Left cardiac atrium (tissue), 4 donors: ENCODE results near the gene TOM1L2. TPM values are rescaled to one million over a fixed set of nuclear protein-coding genes. Genes with fewer than 3 reads are reported as not detected.
A peak's percentile ranks its signal among the peaks of the same experiment; 100 is the strongest.

Source experiments
- ATAC-seq, 2 donors: fragments of 200-7000 bp; cut with Tn5 transposase; one replicate each; pipeline ENCODE4 v1.9.1; 2020; ENCODE audit warnings: mild to moderate bottlenecking in 2 of 2, moderate library complexity in 2 of 2
- DNase-seq: peaks from one replicate; pipeline ENCODE4 v3.0.0-alpha.2; 2020
- intact Hi-C, 2 donors: fragments of 100-400 bp; cut with DNase I; formaldehyde crosslinking; loops; one replicate each; pipeline versions ENCODE4 v1.14.1 to v1.15.1; 2022 to 2023
- total RNA-seq, 2 donors: library from RNA; stranded (reverse); fragmentation: NEBNext Ultra II Directional; extraction: Animal tissue kit (Norgen Biotek cat#: 25700); gene quantifications; one replicate each; pipeline ENCODE4 v1.2.1, GENCODE V29; 2021
- donor health status: DM: no; HTN: yes; CAD: no.
- donor health status: DM: no; HTN: yes; CAD: no; lungs with severe emphysema.
- donor health status: DM: yes; HTN: yes; CAD: no.
- donor health status: Dilated cardiomyopathy.

TOM1L2 gene
- total RNA-seq, 2 donors from 2014 or later: 179 to 183 TPM

DNA sequence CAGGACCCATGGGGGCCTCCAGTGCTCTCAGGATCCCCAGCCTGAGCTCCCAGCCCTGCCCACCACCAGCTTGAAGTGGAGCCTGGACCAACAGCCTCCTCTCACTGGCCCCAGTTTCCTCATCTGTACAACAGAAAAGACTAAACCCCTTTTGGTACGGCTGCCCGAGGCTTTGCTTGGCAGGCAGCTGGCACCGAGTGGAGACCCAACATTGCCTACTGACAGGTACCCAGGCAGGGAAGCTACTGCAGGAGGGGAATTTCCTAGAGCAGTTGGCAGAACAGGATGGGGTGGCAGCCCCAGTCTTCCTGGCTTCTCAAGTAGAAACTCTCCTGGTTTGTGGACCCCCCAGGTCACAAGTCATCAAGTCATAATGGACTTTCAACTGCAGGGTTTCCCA, 149.6 kb downstream of the TOM1L2 start:
- no peak for ATAC-seq
- no peak for DNase-seq
- intact Hi-C loops: no loop called here

DNA sequence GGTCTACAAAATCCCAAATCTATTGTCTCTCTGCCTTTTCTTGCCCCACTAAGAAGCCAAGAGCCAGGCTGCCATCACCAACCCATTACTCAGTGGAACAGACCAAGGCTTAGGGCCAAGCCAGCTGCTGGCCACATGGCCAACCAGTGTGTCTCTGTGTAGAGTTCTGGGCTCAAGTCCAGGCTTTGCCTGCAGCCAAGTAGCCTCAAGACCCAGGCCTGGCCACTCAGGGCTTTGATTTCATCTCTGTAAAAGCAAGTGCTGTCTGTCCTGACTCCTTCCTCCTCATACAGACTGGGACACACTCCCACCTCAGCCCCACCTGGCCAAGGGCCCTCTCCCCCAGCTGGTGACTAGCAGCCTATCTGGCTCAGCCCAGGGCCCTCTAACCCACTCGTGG, 150.0 kb downstream of the TOM1L2 start:
- peak; percentile 82 for DNase-seq
- intact Hi-C loops: no loop called here
- ATAC-seq: peak; percentile 9 to 14

DNA sequence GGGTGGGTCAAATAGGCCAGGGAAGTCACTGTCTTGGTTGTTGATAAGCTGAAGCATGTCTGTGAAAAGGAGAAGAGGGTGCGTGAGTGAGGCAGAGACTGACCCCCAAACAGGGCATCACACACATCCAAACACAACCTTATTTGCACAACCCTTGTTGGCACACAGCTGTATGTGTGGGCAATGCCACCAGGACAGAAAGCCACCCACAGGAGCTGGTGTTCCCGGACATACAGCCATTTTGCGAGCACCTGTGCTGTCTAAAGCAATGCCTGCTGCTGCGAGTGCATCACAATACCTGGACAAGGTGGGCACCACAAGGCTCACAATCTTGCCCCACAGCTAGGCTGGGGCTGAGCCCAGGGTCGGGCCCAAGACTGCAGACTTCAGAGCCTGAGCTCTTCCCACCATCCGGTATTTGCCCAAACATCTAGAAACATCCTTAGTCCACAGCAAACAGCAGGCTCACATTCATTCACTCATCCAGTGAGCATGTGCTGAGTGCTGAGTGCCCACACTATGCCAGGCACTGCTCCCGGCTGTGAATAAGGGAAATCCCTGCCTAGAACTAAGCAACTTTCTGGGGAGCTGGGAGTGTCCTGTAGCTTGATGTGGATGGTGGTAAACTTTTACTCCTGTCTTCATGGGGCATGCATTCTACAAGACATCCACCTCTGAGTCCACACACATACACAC, 151.6 kb downstream of the TOM1L2 start:
- intact Hi-C loops: no loop called here
- DNase-seq (no peak), ATAC-seq (no peak)

DNA sequence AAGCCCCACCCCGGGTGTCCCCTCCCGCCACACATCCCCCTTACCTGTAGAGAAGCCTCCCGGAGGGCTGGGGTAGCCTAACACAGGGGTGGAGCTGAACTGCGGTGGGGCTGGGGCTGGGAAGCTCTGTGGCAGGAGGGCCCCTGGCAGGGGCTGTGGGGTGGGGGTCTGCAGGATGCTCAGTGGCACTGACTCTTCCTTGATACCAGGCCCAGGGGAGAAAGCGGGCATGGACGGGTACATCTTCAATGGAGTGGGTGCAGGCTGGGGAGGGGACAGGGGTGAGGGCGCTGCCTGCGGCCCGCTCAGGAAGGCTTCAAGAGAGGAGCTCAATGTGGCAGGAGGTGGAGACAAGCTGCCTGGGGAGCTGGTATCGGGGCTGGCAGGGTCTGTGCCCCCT, 152.2 kb downstream of the TOM1L2 start:
- no peak for DNase-seq
- intact Hi-C loops: no loop called here
- no peak for ATAC-seq

DNA sequence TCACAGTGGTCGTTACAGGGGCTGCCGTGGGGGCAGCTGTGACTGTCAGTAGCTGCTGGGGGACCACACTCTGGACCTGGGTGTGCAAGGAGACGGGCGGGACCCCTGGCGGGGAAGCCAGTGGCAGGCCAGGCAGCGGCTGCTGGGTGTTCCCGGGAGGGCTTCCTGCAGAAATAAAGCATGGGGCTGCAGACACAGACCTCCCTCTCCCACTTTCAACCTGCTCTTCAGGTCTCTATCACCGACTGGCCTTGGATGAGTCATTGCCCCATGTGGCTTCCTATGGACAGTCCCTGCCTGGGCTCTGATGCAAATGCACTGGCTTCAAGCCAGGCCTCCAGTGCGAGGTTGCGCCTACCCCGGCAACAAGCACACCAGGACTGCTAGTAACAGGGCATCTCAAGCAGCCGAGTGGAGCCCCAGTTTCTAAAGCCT, 152.6 kb downstream of the TOM1L2 start:
- ATAC-seq (no peak), DNase-seq (peak; percentile 74)
- intact Hi-C loops: loop anchor here in 1 of 2 donors (10.0 kb wide), 1 partner anchor 215 kb away; the partner anchor contains the start of genes ATPAF2 and GID4

DNA sequence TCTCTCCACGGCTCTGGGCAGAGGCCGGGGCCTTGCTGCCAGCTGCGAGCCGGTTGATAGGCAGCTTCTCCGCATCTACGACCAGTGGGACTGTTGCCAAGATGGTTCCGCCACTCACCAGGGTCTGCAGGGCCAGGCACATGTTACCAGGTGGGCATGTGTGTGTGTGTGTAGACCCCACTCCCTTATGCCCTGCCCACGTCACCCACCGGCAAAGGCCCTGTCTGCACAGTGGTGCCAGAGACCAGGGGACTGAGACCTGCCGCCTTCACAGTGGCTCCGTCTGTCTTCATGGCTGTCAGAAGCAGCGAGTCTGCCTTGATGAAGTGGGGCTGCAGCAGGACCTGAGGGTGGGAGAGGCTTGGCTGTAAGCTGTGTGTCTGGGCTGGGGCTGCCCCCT, 153.1 kb downstream of the TOM1L2 start:
- intact Hi-C loops: loop anchor here in 1 of 2 donors (10.0 kb wide), 1 partner anchor 216 kb away; the partner anchor contains the start of genes ATPAF2 and GID4
- no peak for ATAC-seq
- DNase-seq: no peak

DNA sequence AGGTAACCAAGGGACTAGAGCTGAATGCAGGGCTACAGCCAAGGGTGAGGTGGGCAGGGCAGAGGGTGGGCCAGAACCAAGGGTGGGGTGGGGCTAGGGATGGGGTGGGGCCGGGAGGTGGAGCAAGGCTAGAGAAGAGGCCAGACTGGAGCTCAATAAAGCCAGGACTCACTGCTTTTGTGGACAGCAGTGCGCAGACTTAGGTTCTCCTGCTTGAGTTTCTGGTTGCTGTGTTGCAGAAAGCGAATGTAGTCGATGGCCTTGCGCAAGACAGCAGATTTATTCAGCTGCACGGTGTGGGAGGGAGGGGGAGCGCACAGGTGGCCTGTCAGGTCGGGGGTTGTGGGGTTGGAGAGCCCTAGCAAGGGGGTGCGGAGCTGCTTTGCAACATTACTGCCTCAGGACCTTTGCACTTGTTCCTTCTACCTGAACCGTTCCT, 154.1 kb downstream of the TOM1L2 start:
- intact Hi-C loops: loop anchor here in 1 of 2 donors (10.0 kb wide), 1 partner anchor 217 kb away; the partner anchor contains the start of genes ATPAF2 and GID4
- DNase-seq (no peak), ATAC-seq (peak in 1 of 2 donors; percentile 12)

DNA sequence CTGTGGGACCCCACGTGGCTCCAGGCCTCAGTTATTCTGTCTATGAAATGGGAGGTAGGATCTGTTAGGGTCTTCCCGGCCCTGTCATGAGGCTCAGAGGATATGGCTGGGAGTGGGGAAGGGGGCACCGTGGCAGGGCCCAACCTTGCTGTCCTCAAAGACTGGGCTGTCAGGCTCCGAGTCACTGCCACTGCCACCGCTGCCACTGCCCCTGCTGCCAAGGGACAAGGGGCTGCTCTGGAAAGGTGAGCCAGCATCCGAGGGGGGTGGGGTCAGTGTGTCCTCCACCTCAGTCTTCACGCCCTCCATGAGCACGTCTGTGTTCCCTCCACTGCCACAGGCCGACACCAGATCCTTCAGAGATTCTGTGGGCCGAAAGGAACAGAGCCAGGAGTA, 154.7 kb downstream of the TOM1L2 start:
- intact Hi-C loops: loop anchor here in 1 of 2 donors (10.0 kb wide), 1 partner anchor 217 kb away; the partner anchor contains the start of genes ATPAF2 and GID4
- DNase-seq (no peak), ATAC-seq (no peak)

DNA sequence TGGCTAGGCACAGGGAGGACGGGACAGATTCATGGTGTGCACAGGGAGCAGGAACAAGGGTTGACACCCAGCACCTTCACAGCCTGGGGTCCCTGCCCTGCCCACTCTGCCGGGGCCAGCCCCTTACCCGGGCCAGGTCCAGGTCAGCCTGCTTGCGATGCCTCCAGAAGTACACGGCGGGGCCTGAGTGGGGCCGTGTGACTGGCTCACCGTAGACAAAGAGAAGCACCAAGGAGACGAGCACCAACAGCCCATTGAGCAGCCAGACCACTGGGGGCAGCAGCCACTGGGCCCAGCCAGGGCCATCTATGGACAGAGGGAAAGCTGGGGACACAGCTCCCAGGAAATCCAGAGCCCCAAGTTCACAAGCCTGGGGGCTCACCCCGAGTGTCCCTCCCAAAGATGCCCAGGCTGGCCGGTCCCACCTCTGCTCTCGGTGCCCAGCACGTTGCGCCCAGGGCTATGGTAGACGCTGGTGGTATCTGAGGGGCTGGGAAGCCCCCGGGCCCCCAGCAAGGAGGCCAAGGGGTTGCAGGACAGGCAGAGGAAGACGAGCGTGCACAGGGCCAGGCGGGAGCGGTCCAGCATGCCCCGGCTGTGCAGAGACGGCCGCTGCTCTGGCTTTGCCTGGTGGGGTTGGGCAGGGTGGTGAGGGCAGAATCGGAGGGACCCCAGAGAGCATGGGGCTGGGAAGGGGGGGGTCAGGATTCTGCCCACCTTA, 155.2 kb downstream of the TOM1L2 start:
- intact Hi-C loops: loop anchor here in 1 of 2 donors (10.0 kb wide), 1 partner anchor 218 kb away; the partner anchor contains the start of genes ATPAF2 and GID4

DNA sequence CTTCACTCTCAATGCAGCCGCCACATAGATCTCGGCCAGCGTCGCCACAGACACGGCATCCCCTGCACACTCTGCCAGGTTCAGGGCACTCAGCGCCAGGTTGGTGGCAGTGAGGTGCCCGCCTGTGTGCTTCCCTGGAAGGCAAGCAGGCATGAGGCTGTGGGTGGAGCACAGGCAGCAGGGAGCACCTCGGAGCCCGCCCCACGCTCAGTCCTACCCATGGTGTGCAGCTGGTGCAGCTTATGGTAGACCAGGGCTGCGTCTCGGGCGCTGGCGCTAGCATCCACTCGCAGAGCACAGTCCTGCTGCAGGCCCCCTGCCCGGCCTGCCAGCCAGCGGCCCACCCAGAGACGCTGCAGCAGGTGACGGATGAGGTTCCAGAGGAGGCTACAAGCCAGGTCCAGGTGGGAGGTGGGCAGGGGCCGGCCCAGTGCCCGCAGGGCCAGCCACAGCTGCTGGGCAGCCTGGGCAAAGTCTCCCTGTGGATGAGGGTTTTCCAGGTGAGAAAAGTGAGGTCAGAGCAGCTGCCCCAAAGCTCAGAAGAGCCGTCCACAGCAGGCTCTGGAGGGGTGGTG, 155.9 kb downstream of the TOM1L2 start:
- DNase-seq (no peak), ATAC-seq (no peak)
- intact Hi-C loops: loop anchor here in 1 of 2 donors (10.0 kb wide), 1 partner anchor 218 kb away; the partner anchor contains the start of genes ATPAF2 and GID4

More for the DNA sequence above, 155.2 kb downstream of the TOM1L2 start:
- ATAC-seq (no peak), DNase-seq (no peak)

DNA sequence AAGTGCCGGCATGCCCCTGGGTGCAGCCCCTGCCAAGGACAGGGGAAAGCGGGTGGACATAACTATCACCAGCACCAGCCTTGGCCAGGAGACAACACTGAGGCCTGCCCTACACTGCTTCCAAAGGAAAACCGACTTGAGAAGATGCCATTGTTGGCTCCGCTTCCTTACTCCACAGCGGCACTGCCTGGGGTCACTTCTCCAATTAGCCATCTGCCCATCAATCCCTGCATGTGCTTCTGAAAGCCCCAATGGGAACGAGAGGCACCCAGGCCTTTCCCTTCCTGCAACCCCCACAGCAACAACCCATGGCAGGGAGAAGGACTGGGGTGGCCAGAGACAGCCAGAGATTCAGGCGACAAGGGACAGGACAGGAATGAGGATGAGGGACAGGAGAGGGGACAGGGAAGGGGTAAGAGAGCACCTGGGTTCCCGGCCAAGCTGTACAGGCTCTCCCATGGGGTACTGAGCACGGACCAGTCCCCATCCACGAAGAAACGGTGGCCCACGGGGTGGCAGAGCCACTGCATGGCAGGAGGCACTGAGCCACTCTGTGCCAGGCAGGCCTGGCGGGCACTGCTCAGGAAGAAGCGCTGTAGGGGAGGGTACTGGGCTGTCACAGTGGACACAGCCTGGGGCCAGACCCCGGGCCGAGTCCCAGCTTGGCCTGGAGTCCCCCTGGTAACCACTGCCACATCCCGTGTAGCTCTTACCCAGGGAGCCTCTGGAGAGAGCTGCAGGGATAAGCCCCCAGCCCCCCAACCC, 156.6 kb downstream of the TOM1L2 start:
- no peak for DNase-seq
- ATAC-seq: peak in 1 of 2 donors; percentile 0
- intact Hi-C loops: loop anchor here in 1 of 2 donors (10.0 kb wide), 1 partner anchor 219 kb away; the partner anchor contains the start of genes ATPAF2 and GID4

DNA sequence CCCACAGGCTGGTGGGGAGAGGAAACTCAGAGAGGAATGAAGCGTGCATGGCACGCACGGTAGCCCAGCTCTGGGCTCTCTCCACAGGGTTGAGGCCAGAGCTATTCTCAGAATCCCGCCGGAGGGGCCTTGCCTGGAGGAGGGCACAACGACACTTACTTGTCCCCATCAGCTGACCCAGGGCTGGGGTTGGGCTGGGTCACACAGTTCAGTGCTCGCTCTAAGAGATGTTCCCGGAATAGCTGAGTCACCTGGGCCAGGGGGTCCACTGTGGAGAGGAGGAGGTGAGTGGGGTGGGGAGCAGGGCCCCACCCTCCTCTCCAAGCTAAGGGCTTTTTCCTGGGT, 157.2 kb downstream of the TOM1L2 start:
- ATAC-seq (peak in 1 of 2 donors; percentile 6), DNase-seq (peak; percentile 58)
- intact Hi-C loops: loop anchor here in 1 of 2 donors (10.0 kb wide), 1 partner anchor 220 kb away; the partner anchor contains the start of genes ATPAF2 and GID4

DNA sequence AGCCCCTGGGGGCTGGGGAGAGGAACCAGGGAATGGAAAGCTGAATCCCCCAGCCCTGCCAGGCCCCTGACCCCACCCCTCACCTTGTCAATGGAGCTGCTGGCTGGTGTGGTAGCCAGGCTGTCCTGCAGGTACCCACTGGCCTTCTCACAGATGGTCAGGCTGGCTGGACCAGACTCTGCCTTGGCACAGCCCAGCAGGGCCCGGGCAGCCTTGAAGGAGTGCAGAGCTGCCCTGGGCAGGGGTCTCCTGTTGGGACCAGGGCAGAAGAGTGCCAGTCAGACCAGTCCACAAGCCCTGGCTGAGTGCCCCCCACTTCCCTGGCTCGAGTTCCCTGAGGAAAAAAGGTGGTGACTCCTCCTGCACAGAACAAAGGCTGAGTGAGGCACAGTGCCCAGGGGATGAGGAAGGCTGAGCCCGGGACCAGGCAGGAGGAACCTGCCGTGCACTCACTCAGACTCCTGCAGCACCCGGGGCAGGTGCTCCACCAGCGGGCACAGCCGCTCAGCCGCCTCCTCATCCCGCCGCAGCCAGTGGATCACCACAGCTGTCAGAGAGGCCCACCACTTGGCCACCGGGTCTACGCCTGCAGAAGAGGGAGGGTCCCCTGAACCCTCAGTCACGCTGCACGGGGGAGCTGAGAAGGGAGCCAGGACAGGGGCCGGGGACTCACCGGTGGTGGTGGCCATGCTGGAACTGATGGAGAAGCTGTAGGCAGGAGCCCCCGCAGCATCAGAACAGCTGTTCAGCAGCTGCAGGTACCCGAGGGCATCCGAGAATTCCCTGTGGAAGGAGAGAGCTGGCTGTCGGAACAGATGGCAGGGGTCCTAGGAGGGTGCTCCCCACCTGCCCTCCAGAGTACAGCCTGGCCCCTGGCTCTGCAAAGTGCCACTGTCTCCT, 157.8 kb downstream of the TOM1L2 start:
- intact Hi-C loops: loop anchor here in 1 of 2 donors (5.0 to 10.0 kb wide), 2 partner anchors 103 to 220 kb away; partner anchors contain the start of genes ATPAF2 and GID4
- ATAC-seq (no peak), DNase-seq (no peak)

DNA sequence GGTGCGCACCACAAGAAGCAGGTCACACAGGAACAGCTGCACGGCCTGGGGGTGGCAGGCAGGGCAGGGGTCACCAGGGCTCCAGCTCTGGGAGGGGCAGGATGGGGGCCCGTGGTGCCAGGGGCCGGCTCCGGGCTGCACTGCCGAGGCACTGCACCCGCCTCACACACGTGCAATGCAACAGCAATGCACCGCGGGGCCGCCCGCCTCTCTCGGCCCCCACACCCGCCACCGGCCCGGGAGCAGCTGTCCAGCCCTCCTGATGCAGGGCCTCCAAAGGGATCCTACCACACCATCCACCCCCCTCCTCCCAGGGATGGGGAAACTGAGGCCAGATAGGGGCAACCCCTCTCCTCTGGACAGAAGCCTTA, 158.5 kb downstream of the TOM1L2 start:
- intact Hi-C loops: loop anchor here (2.0 to 10.0 kb wide), 3 partner anchors 45 to 221 kb away; partner anchors contain the start of genes ATPAF2 (in 1 of the 2) and GID4 (in 1 of the 2)
- DNase-seq (no peak), ATAC-seq (no peak)

DNA sequence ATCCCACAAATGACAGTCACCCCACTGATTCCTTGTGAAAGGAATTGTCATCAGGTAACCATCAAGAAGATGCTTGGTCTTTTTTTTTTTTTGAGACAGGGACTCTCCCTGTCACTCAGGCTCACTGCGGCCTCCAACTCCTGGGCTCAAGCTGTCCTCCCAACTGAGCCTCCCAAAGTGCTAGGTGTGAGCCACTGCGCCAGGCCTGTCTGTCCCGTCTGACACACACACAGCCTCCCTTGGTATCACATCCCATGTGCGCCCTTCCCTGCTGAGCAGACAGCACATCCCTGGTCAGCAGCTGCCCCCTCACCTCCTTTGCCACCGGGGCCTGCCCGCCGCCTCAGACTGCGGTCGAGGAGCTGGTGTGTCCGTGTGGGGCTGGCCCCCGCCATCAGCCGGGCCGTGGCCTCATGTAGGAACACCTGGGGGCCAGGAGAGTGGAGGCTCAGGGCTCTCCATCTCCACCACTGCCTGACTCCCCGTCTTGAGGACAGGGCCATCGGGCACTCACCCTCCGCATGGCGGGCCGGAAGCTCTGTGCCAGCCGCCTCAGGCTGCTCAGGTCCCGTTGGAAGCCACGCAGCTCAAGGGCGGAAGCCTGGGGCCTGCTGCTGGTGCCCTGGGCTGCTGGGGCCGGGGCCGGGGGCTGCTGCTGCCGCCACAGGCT, 159.0 kb downstream of the TOM1L2 start:
- DNase-seq: no peak
- no peak for ATAC-seq
- intact Hi-C loops: loop anchor here (2.0 to 10.0 kb wide), 3 partner anchors 46 to 222 kb away; partner anchors contain the start of genes ATPAF2 (in 1 of the 2) and GID4 (in 1 of the 2)

DNA sequence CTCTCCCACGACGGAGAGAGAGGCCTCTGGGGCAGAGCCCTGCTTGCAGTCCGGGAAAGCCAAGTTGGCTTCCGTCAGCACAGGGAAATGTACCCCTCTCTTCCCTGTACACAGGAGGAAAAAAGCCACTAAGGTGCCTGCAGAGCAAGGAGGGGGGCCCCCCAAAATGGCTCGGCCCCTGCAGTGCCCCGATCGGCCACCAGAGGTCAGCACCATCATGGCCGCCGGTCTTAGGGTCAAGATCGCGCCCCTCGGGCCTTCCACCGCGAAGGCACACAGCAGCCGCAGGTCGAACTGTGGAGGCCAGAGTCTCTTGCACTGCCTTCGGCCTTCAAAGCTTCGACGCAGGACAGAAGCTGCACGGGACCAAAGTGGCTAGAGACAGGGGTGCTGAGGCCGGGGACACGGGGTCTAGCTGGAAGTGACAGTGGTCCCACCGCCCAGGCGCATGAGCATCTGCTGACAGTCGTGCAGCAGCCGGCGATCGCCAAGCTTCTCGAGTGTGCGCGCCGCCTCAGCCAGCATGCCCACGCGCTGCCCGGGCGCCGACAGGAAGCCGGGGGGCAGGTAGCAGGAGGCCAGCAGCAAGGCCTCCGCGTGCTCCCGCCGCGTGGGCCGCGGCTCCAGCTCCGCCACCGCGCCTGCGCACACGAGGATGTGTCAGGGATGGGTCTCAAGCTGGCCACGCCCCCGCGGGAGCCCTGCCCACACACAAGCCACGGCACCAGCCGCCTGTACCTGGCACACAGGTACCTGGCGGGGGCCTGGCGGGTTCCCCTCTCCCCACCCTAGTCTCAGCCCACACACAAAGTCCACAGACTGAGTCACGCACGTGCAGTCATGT, 159.8 kb downstream of the TOM1L2 start:
- peak; percentile 78 for DNase-seq
- peak; percentile 17 to 18 for ATAC-seq
- intact Hi-C loops: loop anchor here (1.0 to 10.0 kb wide), 4 partner anchors 46 to 222 kb away; partner anchors contain the start of genes ATPAF2 (in 1 of the 2) and GID4 (in 1 of the 2)
